ENCODE results near the gene MACF1.
"Not testable (repeated sequence)": the region's sequence is repeated elsewhere in the genome, so short reads cannot be mapped to it uniquely, and the experiment has no call there.

Gene MACF1

GRCh38 chr1:39494671-39495410 lies 290.3 kb downstream of the MACF1 start:
- peaks cover 5% of the 10 kb centered on the region for H3K4me1 Mint-ChIP-seq (ENCODE audit: low read depth)
- no peak overlapping the region for H3K4me3 Mint-ChIP-seq
- H3K27me3 Mint-ChIP-seq (ENCODE audit: low read depth) = peaks cover 33% of the 10 kb centered on the region
- H3K36me3 Mint-ChIP-seq (ENCODE audit: low read depth) = no peaks in the 10 kb centered on the region
- DNase-seq (ENCODE audit: low spot score) = no peak
- H3K27ac Mint-ChIP-seq = no peak overlapping the region
- no peaks in the 10 kb centered on the region for H3K9me3 Mint-ChIP-seq

- not testable (repeated sequence) for DNase-seq (ENCODE audit: low spot score); H3K9me3 Mint-ChIP-seq; H3K36me3 Mint-ChIP-seq (ENCODE audit: low read depth); H3K4me1 Mint-ChIP-seq (ENCODE audit: low read depth); H3K27ac Mint-ChIP-seq; H3K4me3 Mint-ChIP-seq
- H3K27me3 Mint-ChIP-seq (ENCODE audit: low read depth) = peaks cover 28% of the 10 kb centered on the region
Observed at GRCh38 chr1:39496520-39496919, 292.0 kb downstream of the MACF1 start.

- H3K4me1 Mint-ChIP-seq (ENCODE audit: low read depth) = no peaks in the 10 kb centered on the region
- no peak for DNase-seq (ENCODE audit: low spot score)
- peaks cover 24% of the 10 kb centered on the region for H3K27me3 Mint-ChIP-seq (ENCODE audit: low read depth)
- H3K36me3 Mint-ChIP-seq (ENCODE audit: low read depth) = no peaks in the 10 kb centered on the region
- no peak overlapping the region for H3K27ac Mint-ChIP-seq
- no peak overlapping the region for H3K4me3 Mint-ChIP-seq
- no peaks in the 10 kb centered on the region for H3K9me3 Mint-ChIP-seq
Observed at GRCh38 chr1:39497585-39497984, 293.1 kb downstream of the MACF1 start.

GRCh38 chr1:39498096-39498710 lies 293.7 kb downstream of the MACF1 start:
- not testable (repeated sequence) for H3K27ac Mint-ChIP-seq; DNase-seq (ENCODE audit: low spot score); H3K9me3 Mint-ChIP-seq; H3K4me3 Mint-ChIP-seq; H3K4me1 Mint-ChIP-seq (ENCODE audit: low read depth); H3K36me3 Mint-ChIP-seq (ENCODE audit: low read depth)
- H3K27me3 Mint-ChIP-seq (ENCODE audit: low read depth) = peaks cover 17% of the 10 kb centered on the region

GRCh38 chr1:39498821-39499220 lies 294.3 kb downstream of the MACF1 start:
- not testable (repeated sequence) for H3K27ac Mint-ChIP-seq; H3K4me1 Mint-ChIP-seq (ENCODE audit: low read depth)

GRCh38 chr1:39499668-39500067 lies 295.2 kb downstream of the MACF1 start:
- Mint-ChIP-seq H3K4me1 (ENCODE audit: low read depth) (no peaks in the 10 kb centered on the region), H3K27me3 (ENCODE audit: low read depth) (peaks cover 5% of the 10 kb centered on the region), H3K9me3 (no peaks in the 10 kb centered on the region), H3K4me3 (no peak overlapping the region), H3K36me3 (ENCODE audit: low read depth) (no peaks in the 10 kb centered on the region), H3K27ac (no peak overlapping the region)
- DNase-seq (ENCODE audit: low spot score) = no peak

More at GRCh38 chr1:39498821-39499220, 294.3 kb downstream of the MACF1 start:
- H3K9me3 Mint-ChIP-seq; H3K4me3 Mint-ChIP-seq; H3K36me3 Mint-ChIP-seq (ENCODE audit: low read depth); DNase-seq (ENCODE audit: low spot score): not testable (repeated sequence)
- peaks cover 12% of the 10 kb centered on the region for H3K27me3 Mint-ChIP-seq (ENCODE audit: low read depth)

GRCh38 chr1:39500862-39501389 lies 296.4 kb downstream of the MACF1 start:
- H3K27ac Mint-ChIP-seq = no peak overlapping the region
- no peaks in the 10 kb centered on the region for H3K9me3 Mint-ChIP-seq
- H3K36me3 Mint-ChIP-seq (ENCODE audit: low read depth) = no peaks in the 10 kb centered on the region
- H3K4me3 Mint-ChIP-seq = no peak overlapping the region
- peaks cover 5% of the 10 kb centered on the region for H3K27me3 Mint-ChIP-seq (ENCODE audit: low read depth)
- H3K4me1 Mint-ChIP-seq (ENCODE audit: low read depth) = no peaks in the 10 kb centered on the region
- DNase-seq (ENCODE audit: low spot score) = no peak

GRCh38 chr1:39501666-39502065 lies 297.2 kb downstream of the MACF1 start:
- Mint-ChIP-seq H3K36me3 (ENCODE audit: low read depth) (no peaks in the 10 kb centered on the region), H3K27me3 (ENCODE audit: low read depth) (peaks cover 2% of the 10 kb centered on the region), H3K9me3 (no peaks in the 10 kb centered on the region), H3K4me3 (no peak overlapping the region), H3K4me1 (ENCODE audit: low read depth) (no peaks in the 10 kb centered on the region), H3K27ac (no peak overlapping the region)
- DNase-seq (ENCODE audit: low spot score) = no peak

GRCh38 chr1:39504436-39504835 lies 299.9 kb downstream of the MACF1 start:
- not testable (repeated sequence) for H3K4me3 Mint-ChIP-seq; H3K27ac Mint-ChIP-seq; H3K9me3 Mint-ChIP-seq; H3K36me3 Mint-ChIP-seq (ENCODE audit: low read depth); DNase-seq (ENCODE audit: low spot score); H3K4me1 Mint-ChIP-seq (ENCODE audit: low read depth)
- peaks cover 15% of the 10 kb centered on the region for H3K27me3 Mint-ChIP-seq (ENCODE audit: low read depth)

GRCh38 chr1:39505289-39505688 lies 300.8 kb downstream of the MACF1 start:
- Mint-ChIP-seq H3K36me3 (ENCODE audit: low read depth) (no peaks in the 10 kb centered on the region), H3K4me3 (no peak overlapping the region), H3K9me3 (no peaks in the 10 kb centered on the region), H3K4me1 (ENCODE audit: low read depth) (peaks cover 9% of the 10 kb centered on the region), H3K27ac (no peak overlapping the region), H3K27me3 (ENCODE audit: low read depth) (peaks cover 15% of the 10 kb centered on the region)
- DNase-seq (ENCODE audit: low spot score) = no peak

- Mint-ChIP-seq H3K4me3 (no peak overlapping the region), H3K27me3 (ENCODE audit: low read depth) (peaks cover 15% of the 10 kb centered on the region), H3K27ac (no peak overlapping the region), H3K4me1 (ENCODE audit: low read depth) (peaks cover 9% of the 10 kb centered on the region), H3K9me3 (no peaks in the 10 kb centered on the region), H3K36me3 (ENCODE audit: low read depth) (no peaks in the 10 kb centered on the region)
- DNase-seq (ENCODE audit: low spot score) = no peak
Observed at GRCh38 chr1:39507230-39507928, 302.9 kb downstream of the MACF1 start.

GRCh38 chr1:39508266-39508665 lies 303.8 kb downstream of the MACF1 start:
- Mint-ChIP-seq H3K9me3 (no peaks in the 10 kb centered on the region), H3K4me3 (no peak overlapping the region), H3K27ac (no peak overlapping the region), H3K27me3 (ENCODE audit: low read depth) (peaks cover 15% of the 10 kb centered on the region), H3K4me1 (ENCODE audit: low read depth) (peaks cover 9% of the 10 kb centered on the region), H3K36me3 (ENCODE audit: low read depth) (no peaks in the 10 kb centered on the region)
- no peak for DNase-seq (ENCODE audit: low spot score)

- Mint-ChIP-seq H3K27me3 (ENCODE audit: low read depth) (peaks cover 15% of the 10 kb centered on the region), H3K36me3 (ENCODE audit: low read depth) (no peaks in the 10 kb centered on the region), H3K9me3 (no peaks in the 10 kb centered on the region), H3K4me1 (ENCODE audit: low read depth) (peaks cover 9% of the 10 kb centered on the region), H3K27ac (no peak overlapping the region), H3K4me3 (no peak overlapping the region)
- no peak for DNase-seq (ENCODE audit: low spot score)
Observed at GRCh38 chr1:39508857-39509305, 304.4 kb downstream of the MACF1 start.

GRCh38 chr1:39509360-39510009 lies 305.0 kb downstream of the MACF1 start:
- Mint-ChIP-seq H3K27ac (no peak overlapping the region), H3K36me3 (ENCODE audit: low read depth) (no peaks in the 10 kb centered on the region), H3K27me3 (ENCODE audit: low read depth) (peaks cover 15% of the 10 kb centered on the region), H3K4me1 (ENCODE audit: low read depth) (peaks cover 9% of the 10 kb centered on the region), H3K4me3 (peak overlapping the region; percentile 49), H3K9me3 (no peaks in the 10 kb centered on the region)
- no peak for DNase-seq (ENCODE audit: low spot score)

Measured in T-helper 2 cell treated with Interferon-gamma antibody and Interleukin-4, amounts not matched to agents 5 μg/mL and 100 μg/mL, for 36 hours (primary cell).